SK-N-MC (cell line): ENCODE data around the gene LNX2.

Experiments
- EZH2 ChIP-seq: fragments of 200-600 bp; sonication (generic); IDR thresholded peaks from one replicate; pipeline ENCODE4 v1.6.1; 2017; ENCODE audit warnings: antibody characterized with exemption
- FOXP2 ChIP-seq: optimal IDR thresholded peaks from 2 replicates; pipeline ENCODE3; 2011; ENCODE audit warnings: mild to moderate bottlenecking, moderate library complexity; ENCODE audit not compliant: insufficient read depth; ENCODE audit errors: extremely low read length, control extremely low read depth
- POLR2AphosphoS5 ChIP-seq: IDR thresholded peaks from 2 replicates; pipeline ENCODE4 v1.6.1; 2012; ENCODE audit warnings: mild to moderate bottlenecking, low read depth, low read length, borderline replicate concordance

GRCh38 chr13:27632648-27633047 is 12.3 kb upstream of the LNX2 start:
- TF ChIP-seq POLR2AphosphoS5 (no peak), EZH2 (no peak), FOXP2 (no peak)
